SK-N-SH (cell line): ENCODE results near the gene SHB.

Source experiments
- CHD2 ChIP-seq: fragments of 150-350 bp; IDR thresholded peaks from 2 replicates; pipeline ENCODE4 v1.6.1; 2018; ENCODE audit warnings: low read length; ENCODE audit not compliant: partially characterized antibody
- CTCF ChIP-seq: fragments of 200-600 bp; sonication (generic); IDR thresholded peaks from 2 replicates; pipeline ENCODE4 v1.6.1; 2017; ENCODE audit warnings: antibody characterized with exemption, mild to moderate bottlenecking, moderate library complexity
- ELF1 ChIP-seq: IDR thresholded peaks from 2 replicates; pipeline ENCODE4 v1.4.0; 2012
- EP300 ChIP-seq, 2 experiments: IDR thresholded peaks; 2 replicates each; pipeline versions ENCODE4 v1.4.0 to v1.6.1; 2012; ENCODE audit warnings: borderline replicate concordance in 1 of 2, low read depth in 1 of 2, low read length in 1 of 2
- JUND ChIP-seq: IDR thresholded peaks from 2 replicates; pipeline ENCODE4 v1.4.0; 2012
- MXI1 ChIP-seq: IDR thresholded peaks from 2 replicates; pipeline ENCODE4 v1.6.1; 2012; ENCODE audit warnings: mild to moderate bottlenecking, low read depth, low read length, improper control_type of control experiment
- POLR2AphosphoS5 ChIP-seq: IDR thresholded peaks from 2 replicates; pipeline ENCODE4 v1.6.1; 2012; ENCODE audit warnings: low read depth, low read length
- RAD21 ChIP-seq: IDR thresholded peaks from 2 replicates; pipeline ENCODE4 v1.6.1; 2012; ENCODE audit warnings: mild to moderate bottlenecking, low read length
- RCOR1 ChIP-seq: fragments of 150-350 bp; IDR thresholded peaks from 2 replicates; pipeline ENCODE4 v1.6.1; 2017; ENCODE audit warnings: antibody characterized with exemption, low read length
- TAF1 ChIP-seq: IDR thresholded peaks from 2 replicates; pipeline ENCODE4 v1.6.1; 2012; ENCODE audit warnings: low read depth, mild to moderate bottlenecking, low read length, moderate library complexity, borderline replicate concordance
- TCF12 ChIP-seq: IDR thresholded peaks from 2 replicates; pipeline ENCODE4 v1.4.0; 2012
- USF1 ChIP-seq: IDR thresholded peaks from 2 replicates; pipeline ENCODE4 v1.4.0; 2012; ENCODE audit warnings: low read depth, borderline replicate concordance
- USF2 ChIP-seq: fragments of 150-350 bp; IDR thresholded peaks from 2 replicates; pipeline ENCODE4 v1.6.1; 2017; ENCODE audit warnings: antibody characterized with exemption, low read length, low read depth, borderline replicate concordance
- YY1 ChIP-seq: IDR thresholded peaks from 2 replicates; pipeline ENCODE4 v1.4.0; 2012; ENCODE audit warnings: low read depth, mild to moderate bottlenecking

- TF ChIP-seq CTCF (no peak), RAD21 (no peak), JUND (no peak), USF2 (no peak), MXI1 (no peak), TAF1 (no peak), YY1 (no peak), RCOR1 (no peak), TCF12 (no peak), USF1 (no peak), POLR2AphosphoS5 (no peak), EP300 (IDR thresholded peaks at IDR 0.05; ENCODE audit: borderline replicate concordance in 1 of 2, low read depth in 1 of 2, low read length in 1 of 2) (no peak), CHD2 (no peak), ELF1 (no peak)
Measured at GRCh38 chr9:38090170-38090569, 21.1 kb upstream of the SHB start.
